AG04449 (cell line): ENCODE results near the gene IGF2BP1.

Experiments
- CTCF ChIA-PET: fragments of 350-600 bp; formaldehyde crosslinking; extraction: SDS; loops from one replicate; lab custom pipeline; 2021; ENCODE audit warnings: antibody characterized with exemption; lab: Yijun Ruan, JAX
- POLR2A ChIA-PET: fragments of 400-600, 350-600 bp; formaldehyde crosslinking; extraction: SDS; loops from one replicate; lab custom pipeline; 2020; ENCODE audit warnings: antibody characterized with exemption, inconsistent platforms; lab: Yijun Ruan, JAX
- DNase-seq: peaks from one replicate; pipeline ENCODE4 v3.0.0-alpha.2; 2010; ENCODE audit warnings: low read depth, low spot score
- H3K4me3 ChIP-seq: 2 replicates; pipeline ENCODE4 v1.5.1; 2011; ENCODE audit warnings: low read depth, mild to moderate bottlenecking, control low read depth, low read length
- CTCF ChIP-seq: IDR thresholded peaks from one replicate; pipeline ENCODE4 v1.5.1; 2011; ENCODE audit warnings: mild to moderate bottlenecking, moderate library complexity, low read length, control low read depth, inconsistent platforms; ENCODE audit not compliant: insufficient read depth; ENCODE audit errors: missing control alignments

The IGF2BP1 gene

GRCh38 chr17:48997103-48997826 is at the start of gene IGF2BP1:
Gene IGF2BP1, plus strand, starts transcription at chr17:48997385. Its CDS starts 361 bp downstream, at chr17:48997746.
- ChIA-PET CTCF (interaction anchor here (1.0 to 8.2 kb wide), 6 partner anchors 13 to 113 kb away, joined by 3 to 71 read pairs (median 4); no protein-coding TSS in a partner anchor), POLR2A (interaction anchor here (0.7 to 1.6 kb wide), 5 partner anchors 25 to 68 kb away, joined by 3 to 4 read pairs (median 4); partner anchors contain the start of gene SNF8)
- TF ChIP-seq CTCF = no peak
- peak within 1 kb of the TSS; percentile 91 for H3K4me3 ChIP-seq
- no peak for DNase-seq

- CTCF ChIA-PET = interaction anchor here (2.1 to 7.3 kb wide), 2 partner anchors 9 to 81 kb away, joined by 6 to 112 read pairs; no protein-coding TSS in a partner anchor
- no peak overlapping the region for H3K4me3 ChIP-seq
- POLR2A ChIA-PET = interaction anchor here (0.6 kb wide), 1 partner anchor 10 kb away, joined by 3 read pairs; no protein-coding TSS in a partner anchor
- no peak for DNase-seq
- TF ChIP-seq CTCF = no peak
Measured at GRCh38 chr17:48951572-48951971, 45.6 kb upstream of the IGF2BP1 start.

DNA sequence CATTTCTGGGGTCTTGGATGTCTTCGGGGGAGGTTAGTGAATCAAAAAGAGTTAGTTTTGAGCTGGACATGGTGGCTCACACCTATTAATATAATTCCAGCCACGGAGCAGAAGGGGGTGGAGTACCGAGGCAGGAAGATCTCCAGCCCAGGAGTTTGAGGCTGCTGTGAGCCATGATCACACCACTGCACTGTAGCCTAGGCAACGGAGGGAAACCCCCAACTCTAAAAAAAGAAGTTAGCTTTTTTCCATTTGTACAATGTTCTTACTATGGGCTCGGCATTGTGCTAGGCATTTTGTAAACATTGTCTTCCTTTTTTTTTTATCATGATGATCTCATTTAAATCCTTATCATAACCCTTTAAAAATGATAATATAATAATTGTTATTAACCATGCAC is 44.3 kb upstream of the IGF2BP1 start:
- no peak overlapping the region for H3K4me3 ChIP-seq
- DNase-seq = no peak
- ChIA-PET POLR2A (no interaction called here), CTCF (interaction anchor here (0.7 to 7.3 kb wide), 6 partner anchors 8 to 85 kb away, joined by 3 to 112 read pairs (median 5); partner anchors contain the start of gene SNF8)
- no peak for TF ChIP-seq CTCF

- no peak for DNase-seq
- no peak overlapping the region for H3K4me3 ChIP-seq
- CTCF ChIA-PET = interaction anchor here (0.6 to 7.3 kb wide), 17 partner anchors 8 to 91 kb away, joined by 3 to 112 read pairs (median 4); partner anchors contain the start of genes SNF8 and UBE2Z
- POLR2A ChIA-PET = no interaction called here
- peak; percentile 72 for TF ChIP-seq CTCF
Measured at GRCh38 chr17:48954300-48954755, 42.9 kb upstream of the IGF2BP1 start.

GRCh38 chr17:48960834-48961515 is 36.2 kb upstream of the IGF2BP1 start:
- ChIA-PET POLR2A (interaction anchor here (0.6 to 3.1 kb wide), 3 partner anchors 12 to 36 kb away, joined by 3 to 16 read pairs (median 4); partner anchors contain the start of genes IGF2BP1 and SNF8), CTCF (interaction anchor here (0.8 to 6.0 kb wide), 10 partner anchors 8 to 75 kb away, joined by 3 to 39 read pairs (median 4); no protein-coding TSS in a partner anchor)
- TF ChIP-seq CTCF = no peak
- no peak for DNase-seq
- 0 out of 2 replicates have a peak overlapping the region, but pooled peaks have one; percentile 12 for H3K4me3 ChIP-seq
